8988T (cell line): ENCODE data around the gene DPM3.
"Not testable (repeated sequence)": the region's sequence is repeated elsewhere in the genome, so short reads cannot be mapped to it uniquely, and the experiment has no call there.

ENCODE experiments used
- DNase-seq: peaks from one replicate; pipeline ENCODE4 v3.0.0; 2011

The DPM3 gene

GRCh38 chr1:155123801-155124200, 16.5 kb downstream of the DPM3 start:
- DNase-seq, result no peak

- no peak for DNase-seq
These were observed 18.0 kb downstream of the DPM3 start for GRCh38 chr1:155122308-155122707.

- no peak for DNase-seq
These were observed 19.1 kb downstream of the DPM3 start for GRCh38 chr1:155121249-155121648.

GRCh38 chr1:155120253-155120652, 20.1 kb downstream of the DPM3 start:
- no peak for DNase-seq

GRCh38 chr1:155118090-155118489, 22.2 kb downstream of the DPM3 start:
- not testable (repeated sequence) for DNase-seq

GRCh38 chr1:155117610-155118009, 22.7 kb downstream of the DPM3 start:
- no peak for DNase-seq

- DNase-seq, result no peak
These were observed 24.1 kb downstream of the DPM3 start for GRCh38 chr1:155116113-155116764.

- DNase-seq, result no peak
These were observed 26.8 kb downstream of the DPM3 start for GRCh38 chr1:155113450-155113980.

GRCh38 chr1:155110826-155111225, 29.5 kb downstream of the DPM3 start:
- no peak for DNase-seq

GRCh38 chr1:155110381-155110780, 29.9 kb downstream of the DPM3 start:
- no peak for DNase-seq

- DNase-seq, result no peak
These were observed 32.0 kb downstream of the DPM3 start for GRCh38 chr1:155108296-155108695.

- DNase-seq, result no peak
These were observed 32.7 kb downstream of the DPM3 start for GRCh38 chr1:155107309-155108264.

GRCh38 chr1:155106862-155107261, 33.5 kb downstream of the DPM3 start:
- DNase-seq, result no peak

GRCh38 chr1:155105604-155106011, 34.7 kb downstream of the DPM3 start:
- DNase-seq, result no peak

GRCh38 chr1:155104605-155105534, 35.5 kb downstream of the DPM3 start:
- DNase-seq, result no peak

- DNase-seq, result no peak
These were observed 37.0 kb downstream of the DPM3 start for GRCh38 chr1:155103325-155103724.

- DNase-seq, result no peak
These were observed 41.0 kb downstream of the DPM3 start for GRCh38 chr1:155099331-155099730.

GRCh38 chr1:155094622-155094948, 45.7 kb downstream of the DPM3 start:
- DNase-seq, result no peak

- DNase-seq, result no peak
These were observed 46.3 kb downstream of the DPM3 start for GRCh38 chr1:155093911-155094621.

- no peak for DNase-seq
These were observed 47.7 kb downstream of the DPM3 start for GRCh38 chr1:155092641-155093040.

GRCh38 chr1:155092131-155092530, 48.2 kb downstream of the DPM3 start:
- no peak for DNase-seq
